Inflammatory macrophage (primary cell): ENCODE measurements around the gene RIPPLY2.
"Not testable (repeated sequence)": the region's sequence is repeated elsewhere in the genome, so short reads cannot be mapped to it uniquely, and the experiment has no call there.

Experiments
- DNase-seq, 2 donors: peaks; one replicate each; pipeline ENCODE4 v3.0.0-alpha.2; 2020 to 2022

Gene RIPPLY2

GRCh38 chr6:83860359-83860755 is 7.2 kb downstream of the RIPPLY2 start:
- peak; percentile 11 to 28 for DNase-seq

- DNase-seq, result peak in 1 of 2 donors; percentile 29
Observed at GRCh38 chr6:83860782-83861495, 7.8 kb downstream of the RIPPLY2 start.

- DNase-seq, result no peak
Observed at GRCh38 chr6:83862776-83863471, 9.8 kb downstream of the RIPPLY2 start.

GRCh38 chr6:83867043-83867442 is 13.9 kb downstream of the RIPPLY2 start:
- DNase-seq, result no peak

- DNase-seq, result peak; percentile 95 to 97
Observed at GRCh38 chr6:83867527-83868161, 14.5 kb downstream of the RIPPLY2 start.

GRCh38 chr6:83868639-83869038 is 15.5 kb downstream of the RIPPLY2 start:
- no peak for DNase-seq

- no peak for DNase-seq
Observed at GRCh38 chr6:83870649-83871048, 17.5 kb downstream of the RIPPLY2 start.

- DNase-seq, result no peak
Observed at GRCh38 chr6:83872386-83873118, 19.4 kb downstream of the RIPPLY2 start.

GRCh38 chr6:83873869-83874268 is 20.7 kb downstream of the RIPPLY2 start:
- DNase-seq, result peak in 1 of 2 donors; percentile 16

GRCh38 chr6:83875843-83876242 is 22.7 kb downstream of the RIPPLY2 start:
- peak; percentile 23 to 33 for DNase-seq

GRCh38 chr6:83878902-83879644 is 25.9 kb downstream of the RIPPLY2 start:
- no peak for DNase-seq

- no peak for DNase-seq
Observed at GRCh38 chr6:83879746-83880145, 26.6 kb downstream of the RIPPLY2 start.

GRCh38 chr6:83883240-83883639 is 30.1 kb downstream of the RIPPLY2 start:
- DNase-seq, result no peak

- peak; percentile 18 to 61 for DNase-seq
Observed at GRCh38 chr6:83884523-83884922, 31.4 kb downstream of the RIPPLY2 start.

- DNase-seq, result no peak
Observed at GRCh38 chr6:83885984-83886383, 32.8 kb downstream of the RIPPLY2 start.

GRCh38 chr6:83889621-83890020 is 36.5 kb downstream of the RIPPLY2 start:
- DNase-seq, result peak; percentile 24 to 43

GRCh38 chr6:83890520-83890919 is 37.4 kb downstream of the RIPPLY2 start:
- no peak for DNase-seq

- DNase-seq, result no peak
Observed at GRCh38 chr6:83891586-83891985, 38.4 kb downstream of the RIPPLY2 start.

GRCh38 chr6:83893024-83893423 is 39.9 kb downstream of the RIPPLY2 start:
- no peak for DNase-seq

GRCh38 chr6:83897094-83897493 is 43.9 kb downstream of the RIPPLY2 start:
- DNase-seq, result not testable (repeated sequence)

GRCh38 chr6:83901624-83902023 is 48.5 kb downstream of the RIPPLY2 start:
- no peak for DNase-seq

GRCh38 chr6:83904395-83904794 is 51.2 kb downstream of the RIPPLY2 start:
- DNase-seq, result no peak
